Fibroblast of pulmonary artery (primary cell): ENCODE measurements around the gene TMEM266.

Experiments
- DNase-seq: peaks from one replicate; pipeline ENCODE4 v3.0.0-alpha.2; 2010; ENCODE audit warnings: low read depth
- H3K4me3 ChIP-seq: replicated peaks from 2 replicates; pipeline ENCODE4 v1.5.1; 2011; ENCODE audit warnings: low read depth, mild to moderate bottlenecking, control low read depth, low read length, moderate library complexity
- TF ChIP-seq, protein P1 (sequence below): IDR thresholded peaks from 2 replicates; pipeline ENCODE4 v1.5.1; 2011; ENCODE audit warnings: mild to moderate bottlenecking, control low read depth, low read length, inconsistent platforms; ENCODE audit errors: missing control alignments

The TMEM266 gene

DNA sequence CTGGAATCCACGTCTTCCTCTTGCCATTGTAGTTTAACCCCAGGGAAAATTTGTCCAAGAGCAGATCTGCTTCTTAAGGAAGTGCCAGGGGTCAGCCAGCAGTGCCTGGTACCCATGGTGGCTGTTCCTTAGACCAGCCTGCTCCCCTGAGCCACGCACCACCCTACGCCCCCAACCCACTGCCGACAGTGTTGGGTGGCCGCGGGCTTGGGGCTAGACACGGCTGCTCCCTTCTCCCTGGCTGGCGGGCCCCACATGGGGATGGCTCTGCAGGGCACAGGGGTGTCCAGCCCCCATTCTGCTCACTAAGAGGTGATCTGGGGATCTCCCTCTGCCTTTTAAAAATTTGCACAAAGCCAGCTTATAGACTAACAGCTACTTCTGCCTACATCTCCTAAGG lies 104.8 kb downstream of the TMEM266 start:
- no peak overlapping the region for H3K4me3 ChIP-seq
- no peak for DNase-seq
- TF ChIP-seq, protein P1, sequence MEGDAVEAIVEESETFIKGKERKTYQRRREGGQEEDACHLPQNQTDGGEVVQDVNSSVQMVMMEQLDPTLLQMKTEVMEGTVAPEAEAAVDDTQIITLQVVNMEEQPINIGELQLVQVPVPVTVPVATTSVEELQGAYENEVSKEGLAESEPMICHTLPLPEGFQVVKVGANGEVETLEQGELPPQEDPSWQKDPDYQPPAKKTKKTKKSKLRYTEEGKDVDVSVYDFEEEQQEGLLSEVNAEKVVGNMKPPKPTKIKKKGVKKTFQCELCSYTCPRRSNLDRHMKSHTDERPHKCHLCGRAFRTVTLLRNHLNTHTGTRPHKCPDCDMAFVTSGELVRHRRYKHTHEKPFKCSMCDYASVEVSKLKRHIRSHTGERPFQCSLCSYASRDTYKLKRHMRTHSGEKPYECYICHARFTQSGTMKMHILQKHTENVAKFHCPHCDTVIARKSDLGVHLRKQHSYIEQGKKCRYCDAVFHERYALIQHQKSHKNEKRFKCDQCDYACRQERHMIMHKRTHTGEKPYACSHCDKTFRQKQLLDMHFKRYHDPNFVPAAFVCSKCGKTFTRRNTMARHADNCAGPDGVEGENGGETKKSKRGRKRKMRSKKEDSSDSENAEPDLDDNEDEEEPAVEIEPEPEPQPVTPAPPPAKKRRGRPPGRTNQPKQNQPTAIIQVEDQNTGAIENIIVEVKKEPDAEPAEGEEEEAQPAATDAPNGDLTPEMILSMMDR = no peak

- DNase-seq = no peak
These were observed 106.2 kb downstream of the TMEM266 start for GRCh38 chr15:76165951-76166350.

DNA sequence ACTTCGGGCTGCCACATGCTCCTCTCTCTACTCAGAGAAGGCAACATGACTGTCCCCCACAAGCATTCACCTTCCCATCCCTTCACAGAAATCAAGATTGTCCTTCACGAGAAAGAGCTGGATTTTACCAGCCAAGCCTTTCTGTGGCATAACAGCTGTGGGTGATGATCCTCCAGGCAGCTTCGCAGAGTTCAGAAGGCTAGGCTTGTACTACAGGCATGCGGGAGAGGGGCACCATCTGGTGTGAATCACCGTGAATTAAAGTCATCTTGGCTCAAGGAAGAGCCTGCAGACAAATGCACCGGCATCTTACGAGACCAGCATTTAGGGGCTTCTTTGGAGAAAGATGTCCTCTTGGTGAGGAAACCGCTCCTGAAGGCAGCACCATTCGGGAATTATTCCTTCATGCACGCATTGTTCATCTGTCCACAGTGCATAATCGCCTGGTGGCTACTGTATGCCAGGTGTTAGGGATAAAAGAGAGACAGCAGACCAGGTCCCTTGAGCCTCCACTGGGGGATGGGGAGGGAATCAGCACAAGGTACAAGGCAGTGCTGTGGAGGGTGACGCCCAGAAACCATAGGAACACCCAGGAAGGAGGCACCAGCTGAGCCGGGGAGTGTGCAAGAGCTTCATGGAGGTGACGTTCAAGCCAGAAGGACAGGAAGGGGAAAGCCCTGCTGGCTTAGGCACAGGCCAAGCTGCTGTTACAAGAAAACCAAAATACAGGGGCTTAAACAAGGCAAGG lies 108.6 kb downstream of the TMEM266 start:
- no peak for DNase-seq

More at GRCh38 chr15:76165951-76166350, 106.2 kb downstream of the TMEM266 start:
- TF ChIP-seq, protein P1 = no peak
- no peak overlapping the region for H3K4me3 ChIP-seq

GRCh38 chr15:76169018-76169417 lies 109.2 kb downstream of the TMEM266 start:
- DNase-seq = no peak
- no peak overlapping the region for H3K4me3 ChIP-seq
- TF ChIP-seq, protein P1 = no peak

More for the DNA sequence above, 108.6 kb downstream of the TMEM266 start:
- TF ChIP-seq, protein P1 = no peak
- no peak overlapping the region for H3K4me3 ChIP-seq

- no peak overlapping the region for H3K4me3 ChIP-seq
- TF ChIP-seq, protein P1 = no peak
- no peak for DNase-seq
These were observed 110.4 kb downstream of the TMEM266 start for GRCh38 chr15:76169911-76170800.

- no peak for DNase-seq
- TF ChIP-seq, protein P1 = no peak
- no peak overlapping the region for H3K4me3 ChIP-seq
These were observed 113.0 kb downstream of the TMEM266 start for GRCh38 chr15:76172782-76173181.
